GM21360 (cell line): ENCODE results near the gene SLC16A3.
A peak's percentile ranks its signal among the peaks of the same experiment; 100 is the strongest.

ENCODE experiments used
- ATAC-seq: cut with Tn5 transposase; IDR thresholded peaks from one replicate; pipeline ENCODE4 v1.9.1; 2021; ENCODE audit warnings: mild to moderate bottlenecking, moderate library complexity; ENCODE audit not compliant: unreplicated experiment

SLC16A3 gene

GRCh38 chr17:82221341-82221902 lies 7.4 kb upstream of the SLC16A3 start:
- no peak for ATAC-seq

DNA sequence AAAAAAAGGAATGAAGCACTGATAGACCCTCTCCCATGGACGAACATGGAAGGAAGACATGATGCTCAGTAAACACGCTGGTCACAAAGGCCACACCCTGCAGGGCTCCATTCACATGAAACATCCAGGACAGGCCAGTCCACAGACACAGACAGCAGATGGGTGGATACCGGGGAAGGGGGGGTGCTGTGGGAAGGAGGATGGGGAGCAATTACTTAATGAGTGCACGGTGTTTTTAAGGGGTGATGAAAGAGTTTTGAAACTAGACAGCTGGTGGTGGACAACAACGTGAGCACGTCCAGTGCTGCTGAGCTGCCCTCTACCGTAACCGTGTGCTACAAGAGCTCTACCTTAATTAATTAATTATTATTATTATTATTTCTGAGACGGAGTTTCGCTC lies 6.0 kb upstream of the SLC16A3 start:
- no peak for ATAC-seq

DNA sequence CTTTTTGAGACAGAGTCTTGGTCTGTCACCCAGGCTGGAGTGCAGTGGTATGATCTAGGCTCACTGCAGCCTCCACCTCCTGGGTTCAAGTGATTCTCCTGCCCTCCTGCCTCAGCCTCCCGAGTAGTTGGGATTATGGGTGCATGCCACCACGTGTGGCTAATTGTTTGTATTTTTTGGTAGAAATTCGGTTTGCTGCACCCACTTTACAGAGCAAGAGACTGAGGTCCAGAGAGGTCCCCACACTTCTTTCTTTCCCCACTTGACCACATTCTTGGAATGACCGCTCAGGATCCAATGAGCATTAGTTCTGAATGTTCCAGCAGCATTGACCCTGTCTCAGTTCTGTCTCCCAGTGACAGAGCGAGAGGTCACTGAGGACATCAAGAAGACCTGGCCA lies 5.3 kb upstream of the SLC16A3 start:
- no peak for ATAC-seq

GRCh38 chr17:82224666-82225065 lies 4.2 kb upstream of the SLC16A3 start:
- ATAC-seq = no peak

DNA sequence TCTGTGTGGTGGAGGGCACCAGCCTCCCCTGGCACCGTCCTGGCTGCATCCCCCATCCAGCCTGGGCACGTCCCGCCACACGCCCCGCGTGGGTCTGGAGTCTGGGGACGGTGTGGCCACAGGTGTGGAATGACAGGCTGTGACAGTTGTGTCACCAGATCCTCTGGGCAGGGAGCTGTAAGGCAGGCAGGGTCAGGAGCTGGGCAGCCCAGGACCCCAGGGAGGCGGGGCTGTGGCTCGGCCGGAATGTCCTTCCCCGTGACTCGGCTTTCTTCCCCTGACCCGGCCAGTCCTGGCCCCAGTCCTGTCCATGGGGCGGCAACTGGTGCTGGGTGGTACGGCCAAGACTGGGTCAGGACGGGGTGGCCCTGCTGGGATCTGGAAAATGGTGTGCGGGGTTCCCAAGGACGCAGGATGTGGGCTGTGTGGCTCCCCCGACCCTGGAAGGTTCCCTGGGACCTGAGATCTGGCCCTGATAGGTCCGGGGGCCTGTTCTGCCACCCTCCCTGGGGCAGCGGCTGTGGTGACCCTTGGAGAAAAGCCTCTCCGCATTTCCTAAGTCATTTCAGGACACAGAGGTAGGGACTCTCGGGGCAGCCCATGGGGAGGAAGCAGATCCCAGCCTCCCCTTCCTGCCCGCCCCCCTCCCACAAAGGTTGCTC lies 3.3 kb upstream of the SLC16A3 start:
- ATAC-seq = no peak

GRCh38 chr17:82226146-82226808 lies 2.6 kb upstream of the SLC16A3 start:
- ATAC-seq = no peak

GRCh38 chr17:82226809-82227628 lies 1.8 kb upstream of the SLC16A3 start:
- no peak for ATAC-seq

DNA sequence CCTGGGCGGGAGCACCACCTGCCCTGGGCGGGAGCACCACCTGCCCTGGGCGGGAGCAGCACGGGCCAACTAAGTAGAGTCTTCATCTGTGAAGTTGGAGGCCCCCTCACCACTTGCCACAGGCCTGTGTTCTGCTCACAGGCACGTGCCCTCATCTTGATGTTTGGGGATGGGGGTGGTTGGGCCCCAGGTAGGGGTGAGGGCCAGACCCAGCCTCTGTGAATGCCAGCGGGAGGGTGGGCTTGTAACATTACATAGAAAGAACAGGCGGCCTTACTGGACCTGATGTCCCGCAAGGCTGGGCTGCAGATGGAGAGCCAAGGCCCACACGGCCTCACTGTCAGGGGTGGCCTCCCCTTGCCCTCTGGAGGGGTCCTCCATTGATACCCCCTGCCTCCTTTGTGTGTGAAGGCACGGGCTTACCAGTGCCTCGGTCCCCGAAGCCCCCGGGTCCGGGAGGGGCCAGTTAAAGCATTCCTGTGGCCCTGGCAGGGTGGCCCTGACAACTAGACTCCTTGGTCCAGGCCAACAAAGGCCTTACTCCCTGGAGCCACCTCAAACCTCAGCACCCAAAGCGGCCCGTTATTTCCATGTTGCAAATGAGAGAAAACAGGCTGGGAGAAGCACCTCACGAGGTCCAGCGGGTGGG lies 1.1 kb upstream of the SLC16A3 start:
- no peak for ATAC-seq

DNA sequence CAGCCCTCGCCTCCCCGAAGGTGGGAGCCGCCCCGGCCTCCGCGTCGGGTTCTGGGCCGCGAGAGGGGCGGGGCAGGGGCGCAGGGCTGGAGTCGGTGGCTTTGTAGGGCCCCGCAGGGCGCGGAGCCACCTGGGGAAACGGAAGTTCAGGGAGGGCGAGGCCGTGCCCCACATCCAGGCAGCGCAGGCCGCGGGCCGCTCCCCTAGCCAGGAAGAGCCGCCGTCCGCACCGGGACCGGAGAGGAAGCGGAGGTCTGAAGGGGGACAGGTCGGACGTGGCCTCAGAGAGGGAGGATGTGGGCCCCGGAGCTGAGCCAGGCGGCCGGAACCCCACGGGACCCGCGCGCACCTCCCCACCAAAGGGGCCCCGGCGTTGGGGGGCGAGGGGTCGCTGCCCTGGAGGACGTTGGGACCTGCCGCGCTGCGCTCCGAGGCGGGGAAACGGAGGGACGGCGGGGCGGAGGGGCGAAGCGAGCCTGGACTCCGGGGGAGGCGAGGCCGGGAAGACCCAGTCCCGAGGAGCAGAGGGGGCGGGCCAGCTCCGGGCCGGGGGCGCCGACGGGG lies 482 bp upstream of the SLC16A3 start:
- ATAC-seq = peak; percentile 28

GRCh38 chr17:82229698-82230608 lies 1.1 kb downstream of the SLC16A3 start:
- no peak for ATAC-seq

DNA sequence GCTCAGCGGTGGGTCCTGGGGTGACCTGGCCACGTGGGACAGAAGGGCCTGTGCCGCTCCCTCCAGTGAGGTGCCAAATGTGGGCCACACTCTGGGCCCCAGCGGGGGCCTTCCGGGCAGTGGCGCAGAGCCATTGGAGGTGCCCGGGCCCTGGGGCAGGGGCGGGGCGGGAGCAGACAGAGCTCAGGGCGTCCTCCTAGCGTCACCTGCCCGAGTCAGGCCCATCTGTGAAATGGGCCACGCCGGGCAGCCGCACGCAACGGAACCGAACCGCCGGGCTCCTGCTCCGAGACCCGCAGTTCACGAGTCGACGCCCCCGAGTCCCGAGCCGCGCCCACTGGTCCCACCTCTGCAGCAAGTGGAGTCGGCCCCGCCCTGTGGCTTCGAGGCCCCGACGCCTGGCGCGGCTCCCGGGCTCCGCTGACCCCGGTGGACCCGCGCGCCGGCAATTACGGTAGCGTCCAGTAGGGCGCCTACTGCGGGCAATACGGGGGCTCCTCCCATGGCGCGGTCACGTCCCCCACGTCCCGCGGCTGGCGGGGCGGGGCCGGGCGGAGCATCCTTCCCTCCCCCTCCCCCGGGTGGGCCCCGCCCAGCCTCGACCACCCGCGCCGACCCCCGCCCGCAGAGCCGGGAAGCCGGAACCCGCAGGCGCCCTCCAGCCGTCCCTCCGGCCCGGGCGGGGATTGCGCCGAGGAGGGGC lies 1.9 kb downstream of the SLC16A3 start:
- ATAC-seq = peak; percentile 32

- no peak for ATAC-seq
Measured at GRCh38 chr17:82231312-82231561, 2.4 kb downstream of the SLC16A3 start.

- no peak for ATAC-seq
Measured at GRCh38 chr17:82231562-82232321, 2.9 kb downstream of the SLC16A3 start.

DNA sequence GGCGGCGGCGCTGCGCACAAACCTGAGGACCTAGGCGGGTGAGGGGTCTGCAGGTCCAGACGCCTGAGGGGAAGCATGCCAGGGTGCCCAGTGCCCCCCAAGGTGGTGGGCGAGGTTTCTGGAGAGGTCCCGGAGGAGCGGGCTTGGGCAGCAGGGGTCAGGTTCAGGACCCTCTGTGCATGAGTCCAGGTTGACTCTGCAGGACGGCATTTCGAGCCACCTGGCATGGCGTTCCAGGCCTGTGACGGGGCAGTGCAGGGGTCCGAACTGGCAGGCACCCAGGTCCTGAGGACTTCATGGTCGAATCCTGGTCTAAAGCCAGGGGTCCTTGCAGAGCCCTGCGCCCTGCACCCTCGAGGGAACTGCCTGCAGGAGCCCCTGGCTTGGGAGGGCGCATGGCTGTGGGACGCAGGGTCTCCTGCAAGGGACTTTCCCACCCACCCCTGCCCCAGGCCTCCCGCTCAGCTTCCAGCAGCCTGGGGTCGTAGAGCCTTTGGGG lies 3.5 kb downstream of the SLC16A3 start:
- ATAC-seq = no peak

DNA sequence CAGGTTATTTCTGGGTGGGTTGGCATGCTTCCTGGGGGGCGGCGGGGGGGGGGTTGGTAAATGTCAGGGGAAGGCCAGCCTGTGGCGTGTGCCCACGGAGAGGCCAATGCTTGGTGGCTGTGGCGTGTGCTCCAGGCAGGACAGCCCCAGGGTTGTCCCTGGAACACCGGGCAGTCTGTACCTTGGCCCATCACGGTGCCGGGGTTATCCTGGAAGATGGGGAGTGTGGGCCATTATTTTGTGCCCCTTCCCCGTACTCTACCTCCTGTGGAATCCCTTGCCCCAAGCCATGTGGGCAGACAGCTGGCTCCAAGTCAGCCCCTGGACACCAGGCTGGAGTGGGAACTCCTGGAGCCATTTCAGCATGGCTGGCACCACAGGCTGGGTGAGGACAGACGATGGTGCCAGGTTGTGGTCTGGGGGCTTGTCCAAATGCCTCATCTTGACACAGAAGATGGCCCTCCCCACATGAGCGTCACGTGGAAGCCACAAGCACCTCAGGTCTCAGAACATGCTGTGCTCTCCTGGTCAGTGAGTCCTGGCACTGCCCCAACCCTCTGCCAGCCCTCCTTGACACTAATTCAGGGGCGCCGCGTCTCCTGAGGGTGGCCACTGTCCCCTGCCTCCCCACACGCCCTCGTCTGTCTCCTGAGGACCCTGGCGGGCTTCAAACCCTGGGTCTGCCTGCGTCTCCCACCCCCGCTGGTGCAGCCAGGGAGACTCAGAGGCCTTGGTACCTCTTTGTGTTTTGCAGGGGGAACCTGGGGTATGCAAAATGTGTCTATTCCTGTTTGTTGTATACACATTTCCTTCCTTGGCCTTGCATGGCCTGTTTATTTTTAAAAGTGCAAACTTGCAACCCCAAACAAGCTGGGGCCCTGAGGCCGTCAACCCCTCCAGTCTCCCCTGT lies 4.3 kb downstream of the SLC16A3 start:
- ATAC-seq = no peak

- no peak for ATAC-seq
Measured at GRCh38 chr17:82234211-82235055, 5.6 kb downstream of the SLC16A3 start.
